ENCODE results near the gene DLST.

Gene DLST

GRCh38 chr14:74951443-74952179 is 69.9 kb downstream of the DLST start:
- ChIA-PET POLR2A (interaction anchor here (1.1 kb wide), 1 partner anchor 15 kb away, joined by 4 read pairs; no protein-coding TSS in a partner anchor), CTCF (interaction anchor here (0.8 to 1.6 kb wide), 2 partner anchors 91 to 138 kb away, joined by 4 to 5 read pairs; no protein-coding TSS in a partner anchor)
- no peak for TF ChIP-seq ZNF664 (tag by site-specific recombination; IDR thresholded peaks at IDR 0.05)
- peak; percentile 21; the same call in 1 of the 2 replicates for TF ChIP-seq GLIS1 (tag by site-specific recombination; IDR thresholded peaks at IDR 0.05)
- TF ChIP-seq ZNF157 (tag by site-specific recombination; IDR thresholded peaks at IDR 0.05): no peak
- TF ChIP-seq ZBTB20 (tag by site-specific recombination; IDR thresholded peaks at IDR 0.05): peak; percentile 97
- TF ChIP-seq ZNF529 (tag by site-specific recombination; IDR thresholded peaks at IDR 0.05; ENCODE audit: insufficient replicate concordance): no peak
- TF ChIP-seq RBAK (tag by site-specific recombination; IDR thresholded peaks at IDR 0.05): no peak
- Histone ChIP-seq H3K4me3 (ENCODE audit: low read depth, low read length) (no peak overlapping the region), H3K9me3 (ENCODE audit: control insufficient read depth, insufficient read depth, low read depth, low read length) (no peaks in the 10 kb centered on the region), H3K36me3 (ENCODE audit: control insufficient read depth in 2 of 2, insufficient read depth in 1 of 2, low read length in 2 of 2) (peaks cover 0 to 61% of the 10 kb centered on the region in 2 experiments; a peak in 1 of 3 replicates), H3K4me1 (ENCODE audit: control insufficient read depth, insufficient read depth, low read length) (peaks cover 24% of the 10 kb centered on the region), H3K27ac (ENCODE audit: extremely low read depth, low read depth, low read length) (peak overlapping the region; percentile 58)

GRCh38 chr14:74952180-74952665 is 70.5 kb downstream of the DLST start:
- H3K4me3 ChIP-seq (ENCODE audit: low read depth, low read length): no peak overlapping the region
- CTCF ChIA-PET: interaction anchor here (0.8 to 1.6 kb wide), 2 partner anchors 91 to 137 kb away, joined by 4 to 5 read pairs; no protein-coding TSS in a partner anchor
- H3K36me3 ChIP-seq (ENCODE audit: control insufficient read depth in 2 of 2, insufficient read depth in 1 of 2, low read length in 2 of 2): peaks cover 0 to 55% of the 10 kb centered on the region in 2 experiments; a peak in 1 of 3 replicates
- TF ChIP-seq SCRT2 (tag by site-specific recombination; IDR thresholded peaks at IDR 0.05): 0 out of 2 replicates have a peak, but pooled peaks have one; percentile 24
- no peak for TF ChIP-seq ZNF521 (tag by site-specific recombination; IDR thresholded peaks at IDR 0.05)
- H3K9me3 ChIP-seq (ENCODE audit: control insufficient read depth, insufficient read depth, low read depth, low read length): no peaks in the 10 kb centered on the region
- H3K4me1 ChIP-seq (ENCODE audit: control insufficient read depth, insufficient read depth, low read length): peaks cover 24% of the 10 kb centered on the region
- peak overlapping the region; percentile 58; the same call in 1 of the 2 replicates for H3K27ac ChIP-seq (ENCODE audit: extremely low read depth, low read depth, low read length)
- POLR2A ChIA-PET: interaction anchor here (1.1 kb wide), 1 partner anchor 15 kb away, joined by 4 read pairs; no protein-coding TSS in a partner anchor

- Histone ChIP-seq H3K27ac (ENCODE audit: extremely low read depth, low read depth, low read length) (peak overlapping the region; percentile 49; the same call in 1 of the 2 replicates), H3K36me3 (ENCODE audit: control insufficient read depth in 2 of 2, insufficient read depth in 1 of 2, low read length in 2 of 2) (peaks cover 0 to 49% of the 10 kb centered on the region in 2 experiments; a peak in 1 of 3 replicates), H3K4me3 (ENCODE audit: low read depth, low read length) (no peak overlapping the region), H3K4me1 (ENCODE audit: control insufficient read depth, insufficient read depth, low read length) (peaks cover 24% of the 10 kb centered on the region), H3K9me3 (ENCODE audit: control insufficient read depth, insufficient read depth, low read depth, low read length) (no peaks in the 10 kb centered on the region)
- ChIA-PET CTCF (interaction anchor here (0.6 to 3.0 kb wide), 4 partner anchors 7 to 190 kb away, joined by 3 to 15 read pairs (median 7); no protein-coding TSS in a partner anchor), POLR2A (interaction anchor here (1.5 kb wide), 2 partner anchors 30 to 111 kb away, joined by 5 to 6 read pairs; partner anchors contain the start of genes ACYP1 and RPS6KL1)
- TF ChIP-seq KLF1 (tag by site-specific recombination; IDR thresholded peaks at IDR 0.05) (no peak), GLIS2 (tag by site-specific recombination; IDR thresholded peaks at IDR 0.05) (peak; percentile 56), ZNF561 (tag by site-specific recombination; IDR thresholded peaks at IDR 0.05; ENCODE audit: borderline replicate concordance) (no peak), ZBTB8A (tag by site-specific recombination; IDR thresholded peaks at IDR 0.05) (peak; percentile 43; the same call in 1 of the 2 replicates), ZNF692 (tag by site-specific recombination; IDR thresholded peaks at IDR 0.05) (peak; percentile 46; the same call in 1 of the 2 replicates), ZIC2 (tag by site-specific recombination; IDR thresholded peaks at IDR 0.05) (peak; percentile 79), ZNF548 (tag by site-specific recombination; IDR thresholded peaks at IDR 0.05) (no peak), SP2 (tag by site-specific recombination; IDR thresholded peaks at IDR 0.05) (0 out of 2 replicates have a peak, but pooled peaks have one; percentile 11)
Measured at GRCh38 chr14:74952697-74953484, 71.2 kb downstream of the DLST start.
